Placental epithelial cell (primary cell): ENCODE results near the gene PSMA6. TPM values are rescaled to one million over a fixed set of nuclear protein-coding genes. Genes with fewer than 3 reads are reported as not detected.

Experiments
- total RNA-seq: library from RNA; depleted of rRNA; stranded (reverse); fragments of >200 nt; gene quantifications from 2 replicates; pipeline ENCODE4 v1.2.3, GENCODE V29; 2012

The PSMA6 gene
- total RNA-seq, result 90.3 and 177 TPM in 2 replicates

GRCh38 chr14:35292051-35292769 is at the start of gene PSMA6:
PSMA6 (plus strand) TSS chr14:35292382; CDS start chr14:35292477, 95 bp downstream.

Other genes with a start within 250 kb of the PSMA6 start
- 33.3 and 45.9 TPM in 2 replicates for gene FAM177A1, start 246.1 kb upstream of the PSMA6 start, total RNA-seq
- 9.9 and 11.4 TPM in 2 replicates for gene PPP2R3C, start 170.4 kb upstream of the PSMA6 start, total RNA-seq
- gene PRORP, start 169.8 kb upstream of the PSMA6 start, total RNA-seq, result 25.1 and 52.2 TPM in 2 replicates
- 87.4 and 104 TPM in 2 replicates for gene NFKBIA, start 112.4 kb downstream of the PSMA6 start, total RNA-seq
- gene INSM2, start 241.8 kb downstream of the PSMA6 start, total RNA-seq, result under 0.01 TPM in 1 of 2 replicates, not detected in the other